OCI-LY1 (cell line): Measurements from ENCODE around the gene SMIM1.

Experiments used
- H2AFZ ChIP-seq: fragments of 200-600 bp; sonication (generic), shearing (Covaris generic); 2 replicates; pipeline ENCODE4 v1.6.0; 2014; ENCODE audit warnings: antibody characterized with exemption, mild to moderate bottlenecking, low read length
- H3F3A ChIP-seq: fragments of 200-600 bp; sonication (generic), shearing (Covaris generic); 2 replicates; pipeline ENCODE4 v1.6.0; 2014; ENCODE audit warnings: mild to moderate bottlenecking, antibody characterized with exemption, low read length, moderate library complexity; ENCODE audit not compliant: insufficient read depth
- H3K27ac ChIP-seq: fragments of 200-600 bp; sonication (generic); 2 replicates; pipeline ENCODE4 v1.5.1; 2014; ENCODE audit warnings: low read length, mixed run types, mild to moderate bottlenecking, low read depth; ENCODE audit not compliant: poor library complexity, severe bottlenecking
- H3K27me3 ChIP-seq: fragments of 200-600 bp; sonication (generic); 2 replicates; pipeline ENCODE4 v1.6.0; 2014; ENCODE audit warnings: antibody characterized with exemption, mild to moderate bottlenecking, low read length, moderate library complexity; ENCODE audit not compliant: insufficient read depth
- H3K36me3 ChIP-seq: fragments of 200-600 bp; sonication (generic); 2 replicates; pipeline ENCODE4 v1.6.1; 2014; ENCODE audit warnings: mild to moderate bottlenecking, antibody characterized with exemption, low read length, moderate library complexity, mixed read lengths; ENCODE audit not compliant: insufficient read depth
- H3K4me1 ChIP-seq: fragments of 200-600 bp; sonication (generic); 2 replicates; pipeline ENCODE4 v1.5.1; 2014; ENCODE audit warnings: mild to moderate bottlenecking, low read length, moderate library complexity; ENCODE audit not compliant: insufficient read depth, severe bottlenecking
- H3K4me2 ChIP-seq: fragments of 200-600 bp; sonication (generic), shearing (Covaris generic); 2 replicates; pipeline ENCODE4 v1.6.1; 2014; ENCODE audit warnings: low read length
- H3K4me3 ChIP-seq: fragments of 200-600 bp; sonication (generic); 2 replicates; pipeline ENCODE4 v1.5.1; 2014; ENCODE audit warnings: low read length, low read depth, mild to moderate bottlenecking, mixed read lengths; ENCODE audit not compliant: poor library complexity, severe bottlenecking
- H3K79me2 ChIP-seq: fragments of 200-600 bp; shearing (Covaris generic); 2 replicates; pipeline ENCODE4 v1.6.1; 2016; ENCODE audit warnings: mixed run types, low read length, mixed read lengths; ENCODE audit not compliant: insufficient read depth
- H3K9ac ChIP-seq: fragments of 200-600 bp; sonication (generic), shearing (Covaris generic); 2 replicates; pipeline ENCODE4 v1.6.1; 2014; ENCODE audit warnings: mild to moderate bottlenecking, low read length, mixed read lengths
- H3K9me2 ChIP-seq: fragments of 200-600 bp; sonication (generic), shearing (Covaris generic); 2 replicates; pipeline ENCODE4 v1.6.1; 2014; ENCODE audit warnings: low read depth, mild to moderate bottlenecking, low read length, mixed read lengths
- H3K9me3 ChIP-seq: fragments of 200-600 bp; shearing (Covaris generic); 2 replicates; pipeline ENCODE4 v1.6.1; 2014; ENCODE audit warnings: low read length, mixed read lengths
- H4K20me1 ChIP-seq: fragments of 200-600 bp; sonication (generic), shearing (Covaris generic); 2 replicates; pipeline ENCODE4 v1.6.0; 2016; ENCODE audit warnings: mild to moderate bottlenecking, low read length; ENCODE audit not compliant: insufficient read depth
- EZH2 ChIP-seq: fragments of 200-600 bp; sonication (generic), shearing (Covaris generic); IDR thresholded peaks from 2 replicates; pipeline ENCODE4 v1.8.0; 2017; ENCODE audit warnings: borderline replicate concordance, mixed run types, mild to moderate bottlenecking, antibody characterized with exemption, low read length, moderate library complexity, mixed read lengths
- TF ChIP-seq, protein P1 (sequence below): fragments of 200-600 bp; sonication (generic), shearing (Covaris generic); IDR thresholded peaks from 2 replicates; pipeline ENCODE4 v1.5.1; 2017; ENCODE audit warnings: mild to moderate bottlenecking, antibody characterized with exemption, low read length, moderate library complexity, mixed read lengths

Gene SMIM1

DNA sequence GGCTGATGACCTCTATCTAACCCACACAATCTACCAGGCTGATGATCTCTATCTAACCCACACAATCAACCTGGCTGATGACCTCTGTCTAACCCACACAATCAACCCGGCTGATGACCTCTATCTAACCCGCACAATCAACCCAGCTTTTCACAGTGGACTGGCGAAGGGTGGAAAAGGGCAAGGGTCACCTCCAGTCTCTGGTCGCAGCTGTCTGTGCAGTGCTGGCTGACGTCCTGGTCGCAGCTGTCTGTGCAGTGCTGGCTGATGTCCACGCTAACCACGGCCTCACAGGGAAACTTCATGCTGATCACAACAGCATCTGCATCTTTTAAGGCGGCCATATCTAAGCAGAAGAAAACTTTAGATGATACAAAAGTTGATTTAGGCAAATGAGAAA, 32.5 kb upstream of the SMIM1 start:
- no peak overlapping the region for H3K4me2 ChIP-seq
- H3K27me3 ChIP-seq, result no peaks in the 10 kb centered on the region
- H3K79me2 ChIP-seq, result no peaks in the 10 kb centered on the region
- H2AFZ ChIP-seq, result no peak overlapping the region
- H3K4me3 ChIP-seq, result no peak overlapping the region
- H3K9ac ChIP-seq, result no peak overlapping the region
- no peaks in the 10 kb centered on the region for H3K9me3 ChIP-seq
- H3K36me3 ChIP-seq, result peaks cover 54% of the 10 kb centered on the region
- TF ChIP-seq, protein P1, sequence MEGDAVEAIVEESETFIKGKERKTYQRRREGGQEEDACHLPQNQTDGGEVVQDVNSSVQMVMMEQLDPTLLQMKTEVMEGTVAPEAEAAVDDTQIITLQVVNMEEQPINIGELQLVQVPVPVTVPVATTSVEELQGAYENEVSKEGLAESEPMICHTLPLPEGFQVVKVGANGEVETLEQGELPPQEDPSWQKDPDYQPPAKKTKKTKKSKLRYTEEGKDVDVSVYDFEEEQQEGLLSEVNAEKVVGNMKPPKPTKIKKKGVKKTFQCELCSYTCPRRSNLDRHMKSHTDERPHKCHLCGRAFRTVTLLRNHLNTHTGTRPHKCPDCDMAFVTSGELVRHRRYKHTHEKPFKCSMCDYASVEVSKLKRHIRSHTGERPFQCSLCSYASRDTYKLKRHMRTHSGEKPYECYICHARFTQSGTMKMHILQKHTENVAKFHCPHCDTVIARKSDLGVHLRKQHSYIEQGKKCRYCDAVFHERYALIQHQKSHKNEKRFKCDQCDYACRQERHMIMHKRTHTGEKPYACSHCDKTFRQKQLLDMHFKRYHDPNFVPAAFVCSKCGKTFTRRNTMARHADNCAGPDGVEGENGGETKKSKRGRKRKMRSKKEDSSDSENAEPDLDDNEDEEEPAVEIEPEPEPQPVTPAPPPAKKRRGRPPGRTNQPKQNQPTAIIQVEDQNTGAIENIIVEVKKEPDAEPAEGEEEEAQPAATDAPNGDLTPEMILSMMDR, result no peak
- no peak for TF ChIP-seq EZH2
- H4K20me1 ChIP-seq, result no peaks in the 10 kb centered on the region
- peaks cover 5% of the 10 kb centered on the region for H3K4me1 ChIP-seq
- no peaks in the 10 kb centered on the region for H3F3A ChIP-seq
- no peak overlapping the region for H3K27ac ChIP-seq
- H3K9me2 ChIP-seq, result no peaks in the 10 kb centered on the region

GRCh38 chr1:3740752-3741151, 31.8 kb upstream of the SMIM1 start:
- Histone ChIP-seq H4K20me1 (no peaks in the 10 kb centered on the region), H3K4me2 (no peak overlapping the region), H3F3A (no peaks in the 10 kb centered on the region), H3K27ac (no peak overlapping the region), H3K4me1 (peaks cover 12% of the 10 kb centered on the region), H3K4me3 (no peak overlapping the region), H3K9me3 (no peaks in the 10 kb centered on the region), H3K9ac (no peak overlapping the region), H2AFZ (no peak overlapping the region), H3K9me2 (no peaks in the 10 kb centered on the region), H3K79me2 (no peaks in the 10 kb centered on the region), H3K36me3 (peaks cover 52% of the 10 kb centered on the region; the same call in 1 of the 2 replicates), H3K27me3 (no peaks in the 10 kb centered on the region)
- TF ChIP-seq, protein P1, result no peak
- no peak for TF ChIP-seq EZH2

DNA sequence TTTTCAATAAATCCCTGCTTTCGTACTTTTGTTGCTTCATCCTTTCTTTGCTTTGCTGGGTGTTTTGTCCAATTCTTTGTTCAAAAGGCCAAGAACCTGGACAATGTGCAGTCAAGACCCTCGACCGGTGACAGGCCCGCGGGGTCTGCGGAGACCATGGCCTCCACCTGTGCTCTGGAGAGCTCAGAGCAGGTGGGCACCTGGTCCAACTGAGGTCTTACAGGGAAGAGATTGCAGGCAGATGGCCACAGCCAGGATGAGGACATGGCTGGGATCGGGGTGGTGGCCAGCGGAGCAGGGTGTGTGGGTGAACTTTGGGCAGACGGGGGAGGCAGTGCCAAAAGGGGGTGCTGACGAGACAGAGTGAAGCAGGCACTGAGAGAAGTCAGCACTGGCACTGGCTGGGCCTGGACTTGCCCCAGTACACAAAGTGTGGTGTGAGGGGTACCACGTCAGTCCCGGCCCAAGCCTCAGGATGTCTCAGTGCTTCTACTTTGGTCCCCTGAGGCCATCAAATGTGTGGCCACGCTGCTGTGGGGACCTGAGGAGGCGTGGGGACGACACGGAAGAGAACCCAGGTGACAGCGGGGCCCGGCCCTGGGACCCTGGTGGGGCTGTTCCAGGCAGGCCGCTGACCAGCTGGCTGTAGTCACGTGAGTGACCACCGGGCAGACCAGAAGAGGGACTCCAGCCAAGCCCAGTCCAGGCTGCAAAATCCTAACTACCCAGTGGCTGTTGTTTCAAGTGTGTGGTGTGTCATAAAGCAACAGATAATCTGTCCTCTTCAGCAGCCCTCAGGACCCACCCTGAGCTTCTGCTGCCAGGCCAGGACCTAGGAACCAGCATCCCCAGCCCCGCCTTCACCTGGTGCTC, 30.7 kb upstream of the SMIM1 start:
- Histone ChIP-seq H3K9ac (no peak overlapping the region), H3K4me1 (peaks cover 23% of the 10 kb centered on the region), H3K9me2 (no peaks in the 10 kb centered on the region), H4K20me1 (no peaks in the 10 kb centered on the region), H3K4me2 (no peak overlapping the region), H3K36me3 (peaks cover 45% of the 10 kb centered on the region; the same call in 1 of the 2 replicates), H3K27me3 (no peaks in the 10 kb centered on the region), H3K79me2 (no peaks in the 10 kb centered on the region), H3K27ac (no peak overlapping the region), H3K4me3 (no peak overlapping the region), H3F3A (no peaks in the 10 kb centered on the region), H3K9me3 (no peaks in the 10 kb centered on the region), H2AFZ (no peak overlapping the region)
- TF ChIP-seq EZH2, result no peak
- TF ChIP-seq, protein P1, result no peak
